ENCODE data around the gene RXRB.

- TF ChIP-seq CTCF (IDR thresholded peaks at IDR 0.05) (no peak), POLR2A (IDR thresholded peaks at IDR 0.05) (no peak)
These were observed 22.7 kb downstream of the RXRB start for GRCh38 chr6:33177552-33178446.
